ENCODE results near the gene PRKN.

Gene PRKN

GRCh38 chr6:162032620-162033019, 694.9 kb downstream of the PRKN start:
- TF ChIP-seq CTCF (IDR thresholded peaks at IDR 0.05) (no peak), ZFX (IDR thresholded peaks at IDR 0.05; ENCODE audit: borderline replicate concordance) (no peak)
- no peak overlapping the region for H3K27ac ChIP-seq

- TF ChIP-seq CTCF (IDR thresholded peaks at IDR 0.05): no peak
- no peak for TF ChIP-seq ZFX (IDR thresholded peaks at IDR 0.05; ENCODE audit: borderline replicate concordance)
- no peak overlapping the region for H3K27ac ChIP-seq
Measured at GRCh38 chr6:162029873-162030576, 697.5 kb downstream of the PRKN start.

- no peak overlapping the region for H3K27ac ChIP-seq
- TF ChIP-seq CTCF (IDR thresholded peaks at IDR 0.05) (no peak), ZFX (IDR thresholded peaks at IDR 0.05; ENCODE audit: borderline replicate concordance) (no peak)
Measured at GRCh38 chr6:162026843-162027242, 700.7 kb downstream of the PRKN start.

- H3K27ac ChIP-seq: no peak overlapping the region
- TF ChIP-seq ZFX (IDR thresholded peaks at IDR 0.05; ENCODE audit: borderline replicate concordance) (no peak), CTCF (IDR thresholded peaks at IDR 0.05) (no peak)
Measured at GRCh38 chr6:162026031-162026430, 701.5 kb downstream of the PRKN start.

- H3K27ac ChIP-seq: no peak overlapping the region
- TF ChIP-seq CTCF (IDR thresholded peaks at IDR 0.05) (no peak), ZFX (IDR thresholded peaks at IDR 0.05; ENCODE audit: borderline replicate concordance) (no peak)
Measured at GRCh38 chr6:162019349-162019748, 708.2 kb downstream of the PRKN start.

GRCh38 chr6:162017536-162017935, 710.0 kb downstream of the PRKN start:
- TF ChIP-seq CTCF (IDR thresholded peaks at IDR 0.05) (no peak), ZFX (IDR thresholded peaks at IDR 0.05; ENCODE audit: borderline replicate concordance) (no peak)

GRCh38 chr6:162014069-162014811, 713.3 kb downstream of the PRKN start:
- H3K27ac ChIP-seq: no peak overlapping the region
- TF ChIP-seq ZFX (IDR thresholded peaks at IDR 0.05; ENCODE audit: borderline replicate concordance) (no peak), CTCF (IDR thresholded peaks at IDR 0.05) (no peak)

More at GRCh38 chr6:162017536-162017935, 710.0 kb downstream of the PRKN start:
- H3K27ac ChIP-seq: no peak overlapping the region

Measured in 22Rv1 (cell line).